ENCODE data around the gene RYK.
"Not testable (repeated sequence)": the region's sequence is repeated elsewhere in the genome, so short reads cannot be mapped to it uniquely, and the experiment has no call there.

RYK gene

GRCh38 chr3:134281912-134282658, 31.4 kb upstream of the RYK start:
- no peak overlapping the region for H3K4me2 ChIP-seq (ENCODE audit: low read length)
- no peak overlapping the region for H3K27ac ChIP-seq (ENCODE audit: low read depth, low read length)
- no peak overlapping the region for H4K8ac ChIP-seq (ENCODE audit: low read depth, low read length)
- H3K79me2 ChIP-seq (ENCODE audit: control insufficient read depth, insufficient read depth, low read length), result no peaks in the 10 kb centered on the region
- no peak overlapping the region for H3K9ac ChIP-seq (ENCODE audit: low read length)
- H4K5ac ChIP-seq (ENCODE audit: low read length), result no peak overlapping the region
- H2BK120ac ChIP-seq (ENCODE audit: low read depth, low read length), result no peak overlapping the region
- DNase-seq, result peak; percentile 61
- H2BK5ac ChIP-seq (ENCODE audit: low read length), result no peak overlapping the region
- H3K23ac ChIP-seq (ENCODE audit: low read length), result no peak overlapping the region
- no peaks in the 10 kb centered on the region for H3K79me1 ChIP-seq (ENCODE audit: low read length)
- no CpG with 5 or more reads among the region's 2 CpGs for WGBS (ENCODE audit: extremely low coverage, insufficient coverage, low lambda C conversion rate)
- no peak overlapping the region for H2BK15ac ChIP-seq (replicated peaks; ENCODE audit: low read depth)
- H3K4ac ChIP-seq (ENCODE audit: low read depth, low read length), result no peak overlapping the region
- H3K27me3 ChIP-seq (ENCODE audit: insufficient read depth, low read length, poor library complexity), result no peaks in the 10 kb centered on the region
- no peak overlapping the region for H3K18ac ChIP-seq (ENCODE audit: low read length)
- H3K56ac ChIP-seq (ENCODE audit: low read length), result no peak overlapping the region
- no peak overlapping the region for H2AK5ac ChIP-seq (ENCODE audit: low read length)
- H3K4me3 ChIP-seq (ENCODE audit: low read length), result no peak overlapping the region
- H3K36me3 ChIP-seq (ENCODE audit: control insufficient read depth, insufficient read depth, low read length), result no peaks in the 10 kb centered on the region
- H3K4me1 ChIP-seq (ENCODE audit: control insufficient read depth, low read depth, low read length), result no peaks in the 10 kb centered on the region

- H3K4me2 ChIP-seq (ENCODE audit: low read length), result no peak overlapping the region
- no peaks in the 10 kb centered on the region for H3K79me1 ChIP-seq (ENCODE audit: low read length)
- H2BK120ac ChIP-seq (ENCODE audit: low read depth, low read length), result no peak overlapping the region
- no peak overlapping the region for H2BK5ac ChIP-seq (ENCODE audit: low read length)
- no peak overlapping the region for H3K27ac ChIP-seq (ENCODE audit: low read depth, low read length)
- no peak overlapping the region for H3K56ac ChIP-seq (ENCODE audit: low read length)
- no peak overlapping the region for H4K8ac ChIP-seq (ENCODE audit: low read depth, low read length)
- no CpG with 5 or more reads among the region's 2 CpGs for WGBS (ENCODE audit: extremely low coverage, insufficient coverage, low lambda C conversion rate)
- H3K4me1 ChIP-seq (ENCODE audit: control insufficient read depth, low read depth, low read length), result no peaks in the 10 kb centered on the region
- no peaks in the 10 kb centered on the region for H3K36me3 ChIP-seq (ENCODE audit: control insufficient read depth, insufficient read depth, low read length)
- H3K4me3 ChIP-seq (ENCODE audit: low read length), result no peak overlapping the region
- no peak overlapping the region for H4K5ac ChIP-seq (ENCODE audit: low read length)
- H3K27me3 ChIP-seq (ENCODE audit: insufficient read depth, low read length, poor library complexity), result no peaks in the 10 kb centered on the region
- peak overlapping the region; percentile 74 for H3K4ac ChIP-seq (ENCODE audit: low read depth, low read length)
- H3K9ac ChIP-seq (ENCODE audit: low read length), result no peak overlapping the region
- no peak overlapping the region for H3K18ac ChIP-seq (ENCODE audit: low read length)
- H2BK15ac ChIP-seq (replicated peaks; ENCODE audit: low read depth), result no peak overlapping the region
- H3K23ac ChIP-seq (ENCODE audit: low read length), result no peak overlapping the region
- H2AK5ac ChIP-seq (ENCODE audit: low read length), result no peak overlapping the region
- H3K79me2 ChIP-seq (ENCODE audit: control insufficient read depth, insufficient read depth, low read length), result no peaks in the 10 kb centered on the region
- no peak for DNase-seq
These were observed 28.8 kb upstream of the RYK start for GRCh38 chr3:134279466-134279865.

GRCh38 chr3:134277066-134277660, 26.5 kb upstream of the RYK start:
- Histone ChIP-seq H3K23ac (ENCODE audit: low read length) (no peak overlapping the region), H4K8ac (ENCODE audit: low read depth, low read length) (no peak overlapping the region), H3K4me1 (ENCODE audit: control insufficient read depth, low read depth, low read length) (no peaks in the 10 kb centered on the region), H3K9ac (ENCODE audit: low read length) (no peak overlapping the region), H3K27me3 (ENCODE audit: insufficient read depth, low read length, poor library complexity) (no peaks in the 10 kb centered on the region), H2AK5ac (ENCODE audit: low read length) (no peak overlapping the region), H3K79me1 (ENCODE audit: low read length) (no peaks in the 10 kb centered on the region), H3K18ac (ENCODE audit: low read length) (no peak overlapping the region), H3K56ac (ENCODE audit: low read length) (no peak overlapping the region), H3K4me2 (ENCODE audit: low read length) (no peak overlapping the region), H3K36me3 (ENCODE audit: control insufficient read depth, insufficient read depth, low read length) (no peaks in the 10 kb centered on the region), H3K27ac (ENCODE audit: low read depth, low read length) (no peak overlapping the region), H3K4ac (ENCODE audit: low read depth, low read length) (no peak overlapping the region), H2BK120ac (ENCODE audit: low read depth, low read length) (no peak overlapping the region), H3K4me3 (ENCODE audit: low read length) (no peak overlapping the region), H4K5ac (ENCODE audit: low read length) (no peak overlapping the region), H2BK5ac (ENCODE audit: low read length) (no peak overlapping the region), H3K79me2 (ENCODE audit: control insufficient read depth, insufficient read depth, low read length) (no peaks in the 10 kb centered on the region), H2BK15ac (replicated peaks; ENCODE audit: low read depth) (no peak overlapping the region)
- no CpG with 5 or more reads among the region's 3 CpGs for WGBS (ENCODE audit: extremely low coverage, insufficient coverage, low lambda C conversion rate)
- DNase-seq, result no peak

GRCh38 chr3:134276086-134276485, 25.4 kb upstream of the RYK start:
- Histone ChIP-seq H2BK5ac (ENCODE audit: low read length) (no peak overlapping the region), H3K4me2 (ENCODE audit: low read length) (no peak overlapping the region), H3K36me3 (ENCODE audit: control insufficient read depth, insufficient read depth, low read length) (no peaks in the 10 kb centered on the region), H2BK15ac (replicated peaks; ENCODE audit: low read depth) (no peak overlapping the region), H3K79me2 (ENCODE audit: control insufficient read depth, insufficient read depth, low read length) (no peaks in the 10 kb centered on the region), H3K4me3 (ENCODE audit: low read length) (no peak overlapping the region), H3K27ac (ENCODE audit: low read depth, low read length) (no peak overlapping the region), H2AK5ac (ENCODE audit: low read length) (no peak overlapping the region), H3K56ac (ENCODE audit: low read length) (no peak overlapping the region), H3K79me1 (ENCODE audit: low read length) (no peaks in the 10 kb centered on the region), H3K4ac (ENCODE audit: low read depth, low read length) (no peak overlapping the region), H3K27me3 (ENCODE audit: insufficient read depth, low read length, poor library complexity) (no peaks in the 10 kb centered on the region), H2BK120ac (ENCODE audit: low read depth, low read length) (no peak overlapping the region), H3K18ac (ENCODE audit: low read length) (no peak overlapping the region), H4K5ac (ENCODE audit: low read length) (no peak overlapping the region), H3K4me1 (ENCODE audit: control insufficient read depth, low read depth, low read length) (no peaks in the 10 kb centered on the region), H4K8ac (ENCODE audit: low read depth, low read length) (no peak overlapping the region), H3K9ac (ENCODE audit: low read length) (no peak overlapping the region), H3K23ac (ENCODE audit: low read length) (no peak overlapping the region)
- DNase-seq, result no peak
- no CpG with 5 or more reads among the region's 3 CpGs for WGBS (ENCODE audit: extremely low coverage, insufficient coverage, low lambda C conversion rate)

GRCh38 chr3:134275110-134275509, 24.5 kb upstream of the RYK start:
- H3K27ac ChIP-seq (ENCODE audit: low read depth, low read length); H3K4me1 ChIP-seq (ENCODE audit: control insufficient read depth, low read depth, low read length); DNase-seq; H4K5ac ChIP-seq (ENCODE audit: low read length); H2BK5ac ChIP-seq (ENCODE audit: low read length); H2AK5ac ChIP-seq (ENCODE audit: low read length); H3K36me3 ChIP-seq (ENCODE audit: control insufficient read depth, insufficient read depth, low read length); H3K79me2 ChIP-seq (ENCODE audit: control insufficient read depth, insufficient read depth, low read length); H3K27me3 ChIP-seq (ENCODE audit: insufficient read depth, low read length, poor library complexity); H3K56ac ChIP-seq (ENCODE audit: low read length); H2BK15ac ChIP-seq (replicated peaks; ENCODE audit: low read depth); H3K79me1 ChIP-seq (ENCODE audit: low read length); H3K18ac ChIP-seq (ENCODE audit: low read length); H3K4ac ChIP-seq (ENCODE audit: low read depth, low read length); H3K9ac ChIP-seq (ENCODE audit: low read length); H2BK120ac ChIP-seq (ENCODE audit: low read depth, low read length); H3K4me3 ChIP-seq (ENCODE audit: low read length); H3K23ac ChIP-seq (ENCODE audit: low read length); H4K8ac ChIP-seq (ENCODE audit: low read depth, low read length); H3K4me2 ChIP-seq (ENCODE audit: low read length): not testable (repeated sequence)

GRCh38 chr3:134274571-134274970, 23.9 kb upstream of the RYK start:
- no peak overlapping the region for H3K56ac ChIP-seq (ENCODE audit: low read length)
- no peak overlapping the region for H3K9ac ChIP-seq (ENCODE audit: low read length)
- no peak overlapping the region for H3K18ac ChIP-seq (ENCODE audit: low read length)
- H3K4me2 ChIP-seq (ENCODE audit: low read length), result no peak overlapping the region
- no peak overlapping the region for H4K8ac ChIP-seq (ENCODE audit: low read depth, low read length)
- no peak overlapping the region for H3K27ac ChIP-seq (ENCODE audit: low read depth, low read length)
- no peak overlapping the region for H3K4ac ChIP-seq (ENCODE audit: low read depth, low read length)
- no peak overlapping the region for H4K5ac ChIP-seq (ENCODE audit: low read length)
- H3K79me2 ChIP-seq (ENCODE audit: control insufficient read depth, insufficient read depth, low read length), result no peaks in the 10 kb centered on the region
- no peaks in the 10 kb centered on the region for H3K36me3 ChIP-seq (ENCODE audit: control insufficient read depth, insufficient read depth, low read length)
- no peak overlapping the region for H3K4me3 ChIP-seq (ENCODE audit: low read length)
- H3K79me1 ChIP-seq (ENCODE audit: low read length), result no peaks in the 10 kb centered on the region
- no peak overlapping the region for H2BK15ac ChIP-seq (replicated peaks; ENCODE audit: low read depth)
- DNase-seq, result no peak
- no peak overlapping the region for H3K23ac ChIP-seq (ENCODE audit: low read length)
- H2AK5ac ChIP-seq (ENCODE audit: low read length), result no peak overlapping the region
- H3K4me1 ChIP-seq (ENCODE audit: control insufficient read depth, low read depth, low read length), result no peaks in the 10 kb centered on the region
- no peak overlapping the region for H2BK120ac ChIP-seq (ENCODE audit: low read depth, low read length)
- H3K27me3 ChIP-seq (ENCODE audit: insufficient read depth, low read length, poor library complexity), result no peaks in the 10 kb centered on the region
- H2BK5ac ChIP-seq (ENCODE audit: low read length), result no peak overlapping the region

Measured in mesendoderm (in vitro differentiated cells).